UCSD-AML1 (cell line): ENCODE results near the gene ADGRV1.
"Not testable (repeated sequence)": the region's sequence is repeated elsewhere in the genome, so short reads cannot be mapped to it uniquely, and the experiment has no call there.

ENCODE experiments used
- DNase-seq: peaks from one replicate; lab custom pipeline; 2025; ENCODE audit not compliant: unreplicated experiment; lab: John Stamatoyannopoulos, UW

Gene ADGRV1

GRCh38 chr5:90969945-90970344 lies 411.3 kb downstream of the ADGRV1 start:
- DNase-seq: not testable (repeated sequence)

- no peak for DNase-seq
Observed at GRCh38 chr5:90981177-90981576, 422.6 kb downstream of the ADGRV1 start.

GRCh38 chr5:90981821-90982220 lies 423.2 kb downstream of the ADGRV1 start:
- DNase-seq: no peak

GRCh38 chr5:90982576-90982975 lies 424.0 kb downstream of the ADGRV1 start:
- no peak for DNase-seq

GRCh38 chr5:90983148-90983547 lies 424.6 kb downstream of the ADGRV1 start:
- DNase-seq: no peak

GRCh38 chr5:90983711-90984124 lies 425.1 kb downstream of the ADGRV1 start:
- DNase-seq: no peak

GRCh38 chr5:90985341-90985740 lies 426.7 kb downstream of the ADGRV1 start:
- DNase-seq: no peak

- no peak for DNase-seq
Observed at GRCh38 chr5:90987726-90988125, 429.1 kb downstream of the ADGRV1 start.

GRCh38 chr5:90991201-90991600 lies 432.6 kb downstream of the ADGRV1 start:
- DNase-seq: no peak

- no peak for DNase-seq
Observed at GRCh38 chr5:90994796-90995195, 436.2 kb downstream of the ADGRV1 start.

GRCh38 chr5:90996089-90996488 lies 437.5 kb downstream of the ADGRV1 start:
- no peak for DNase-seq

- DNase-seq: no peak
Observed at GRCh38 chr5:90997082-90997481, 438.5 kb downstream of the ADGRV1 start.

- no peak for DNase-seq
Observed at GRCh38 chr5:91000743-91001142, 442.1 kb downstream of the ADGRV1 start.

GRCh38 chr5:91006713-91007112 lies 448.1 kb downstream of the ADGRV1 start:
- DNase-seq: no peak

GRCh38 chr5:91007251-91007650 lies 448.7 kb downstream of the ADGRV1 start:
- no peak for DNase-seq

- no peak for DNase-seq
Observed at GRCh38 chr5:91007780-91008402, 449.3 kb downstream of the ADGRV1 start.

- DNase-seq: no peak
Observed at GRCh38 chr5:91010090-91010489, 451.5 kb downstream of the ADGRV1 start.

GRCh38 chr5:91011029-91011428 lies 452.4 kb downstream of the ADGRV1 start:
- no peak for DNase-seq

- DNase-seq: not testable (repeated sequence)
Observed at GRCh38 chr5:91012867-91013266, 454.3 kb downstream of the ADGRV1 start.

- no peak for DNase-seq
Observed at GRCh38 chr5:91016322-91016721, 457.7 kb downstream of the ADGRV1 start.

GRCh38 chr5:91016954-91017700 lies 458.5 kb downstream of the ADGRV1 start:
- no peak for DNase-seq

GRCh38 chr5:91018200-91018599 lies 459.6 kb downstream of the ADGRV1 start:
- DNase-seq: no peak
